Measurements from ENCODE around the gene REC114.

Gene REC114

GRCh38 chr15:73608941-73609340 is 166.0 kb downstream of the REC114 start:
- no peak for DNase-seq

Data from activated CD4-positive, CD25-positive, alpha-beta regulatory T cell (primary cell).